Breast epithelium (tissue), 3 donors: Measurements from ENCODE around the gene PTPN6.
A peak's percentile ranks its signal among the peaks of the same experiment; 100 is the strongest.

Experiments used
- POLR2A ChIP-seq: fragments of 450-650 bp; IDR thresholded peaks from one replicate; pipeline ENCODE4 v1.6.1; 2016; ENCODE audit warnings: antibody characterized with exemption, mild to moderate bottlenecking, moderate library complexity
- POLR2AphosphoS5 ChIP-seq, 3 donors: sonication (generic); formaldehyde crosslinking; IDR thresholded peaks; one replicate each; pipeline ENCODE4 v1.6.1; 2017; ENCODE audit warnings: antibody characterized with exemption in 3 of 3

DNA sequence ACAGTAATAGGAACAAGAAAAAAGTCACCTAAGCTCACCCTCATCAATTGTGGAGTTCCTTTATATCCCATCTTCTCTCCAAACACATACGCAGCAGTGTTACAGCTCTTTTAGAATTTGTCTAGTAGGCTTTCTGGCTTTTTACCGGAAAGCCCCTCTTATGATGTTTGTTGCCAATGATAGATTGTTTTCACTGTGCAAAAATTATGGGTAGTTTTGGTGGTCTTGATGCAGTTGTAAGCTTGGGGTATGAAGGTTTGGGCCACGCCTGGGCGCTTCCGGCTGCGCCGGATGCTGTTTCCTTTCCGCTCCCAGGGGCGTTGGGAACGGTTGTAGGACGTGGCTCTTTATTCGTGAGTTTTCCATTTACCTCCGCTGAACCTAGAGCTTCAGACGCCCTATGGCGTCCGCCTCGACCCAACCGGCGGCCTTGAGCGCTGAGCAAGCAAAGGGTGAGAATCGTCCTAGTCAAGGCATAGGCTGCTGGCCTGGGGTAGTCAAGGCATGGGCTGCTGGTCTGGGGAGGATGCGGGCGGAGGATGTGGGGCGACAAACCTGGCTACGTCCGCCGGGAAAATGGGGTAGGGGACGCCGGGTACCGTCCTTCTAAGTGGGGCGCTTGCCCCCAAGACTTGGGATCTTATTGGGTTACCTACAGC, 7.3 kb upstream of the PTPN6 start, which contains the start of the genes C12orf57 and RNU7-1:
- TF ChIP-seq POLR2A (peak; percentile 93), POLR2AphosphoS5 (IDR thresholded peaks at IDR 0.05) (peak; percentile 71 to 98 (median 84))
